Measurements from ENCODE around the gene ASPHD1. TPM values are rescaled to one million over a fixed set of nuclear protein-coding genes. Genes with fewer than 3 reads are reported as not detected.

Gene ASPHD1
- total RNA-seq, 1 experiment from 2014 or later = 2.0 TPM

DNA sequence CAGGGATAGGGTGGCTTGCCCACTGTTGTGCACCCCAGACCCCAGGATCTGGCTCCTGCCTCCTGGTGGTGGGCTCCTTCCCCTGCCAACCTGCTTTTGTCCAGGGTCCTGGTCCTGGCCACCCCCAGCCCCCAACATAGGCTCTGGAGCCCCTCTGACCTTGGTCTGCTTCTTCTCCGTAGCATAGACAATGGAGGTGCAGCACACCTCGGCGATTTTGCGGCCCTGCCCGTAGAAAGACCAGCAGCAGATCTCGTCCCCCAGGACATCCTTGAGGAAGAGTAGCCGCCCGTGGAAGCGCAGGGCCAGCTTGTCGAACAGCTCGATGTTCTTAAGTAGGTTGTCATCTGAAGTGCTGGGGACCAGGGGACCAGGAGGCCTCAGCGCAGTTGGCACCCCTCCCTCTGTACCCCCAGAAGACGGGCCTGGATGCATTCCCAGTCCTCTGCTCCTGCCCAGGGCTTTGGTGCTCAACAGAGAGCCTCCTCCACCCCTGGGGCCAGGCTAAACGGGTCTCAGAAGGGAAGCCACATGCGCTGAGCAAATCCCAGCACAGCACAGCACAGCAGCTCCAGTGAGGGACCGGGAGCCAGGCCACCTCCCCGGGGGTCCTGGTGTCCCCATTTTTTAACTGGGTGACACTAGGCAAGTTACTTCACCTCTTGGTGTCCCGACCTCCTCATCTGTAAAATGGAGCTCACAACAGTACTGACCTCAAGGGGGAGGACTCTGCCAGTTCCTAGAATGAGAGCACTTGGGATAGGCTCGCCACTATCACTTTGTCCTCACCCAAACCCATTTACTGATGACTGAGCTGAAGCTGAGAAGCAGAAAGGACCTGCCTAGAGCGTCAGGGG is 10.8 kb downstream of the ASPHD1 start:
- Histone ChIP-seq H3K36me3 (ENCODE audit: low read depth, low read length) (no peaks in the 10 kb centered on the region), H3K27me3 (ENCODE audit: low read length) (no peaks in the 10 kb centered on the region), H3K4me3 (ENCODE audit: low read length) (no peak overlapping the region), H3K27ac (ENCODE audit: low read length) (no peak overlapping the region), H3K4me2 (ENCODE audit: low read length) (no peak overlapping the region), H3K9me2 (replicated peaks; ENCODE audit: low read length) (no peaks in the 10 kb centered on the region), H3K9ac (ENCODE audit: low read length) (no peak overlapping the region), H3K4me1 (ENCODE audit: insufficient read depth, low read length) (0 out of 2 replicates have a peak, but pooled peaks cover 5% of the 10 kb centered on the region), H3K79me2 (ENCODE audit: low read length) (no peaks in the 10 kb centered on the region), H3F3A (ENCODE audit: low read length, unreplicated experiment) (no peaks in the 10 kb centered on the region), H4K20me1 (ENCODE audit: low read length) (no peaks in the 10 kb centered on the region), H3K9me3 (ENCODE audit: low read length) (no peaks in the 10 kb centered on the region), H2AFZ (ENCODE audit: low read length) (no peak overlapping the region)
- intact Hi-C loops (cut with micrococcal nuclease) = no loop called here
- DNase-seq = no peak
- TF ChIP-seq EZH2 (IDR thresholded peaks at IDR 0.05; ENCODE audit: low read length, unreplicated experiment) (no peak), EZH2phosphoT487 (IDR thresholded peaks at IDR 0.05; ENCODE audit: borderline replicate concordance, low read length) (no peak)
- TF ChIP-seq, protein P1, sequence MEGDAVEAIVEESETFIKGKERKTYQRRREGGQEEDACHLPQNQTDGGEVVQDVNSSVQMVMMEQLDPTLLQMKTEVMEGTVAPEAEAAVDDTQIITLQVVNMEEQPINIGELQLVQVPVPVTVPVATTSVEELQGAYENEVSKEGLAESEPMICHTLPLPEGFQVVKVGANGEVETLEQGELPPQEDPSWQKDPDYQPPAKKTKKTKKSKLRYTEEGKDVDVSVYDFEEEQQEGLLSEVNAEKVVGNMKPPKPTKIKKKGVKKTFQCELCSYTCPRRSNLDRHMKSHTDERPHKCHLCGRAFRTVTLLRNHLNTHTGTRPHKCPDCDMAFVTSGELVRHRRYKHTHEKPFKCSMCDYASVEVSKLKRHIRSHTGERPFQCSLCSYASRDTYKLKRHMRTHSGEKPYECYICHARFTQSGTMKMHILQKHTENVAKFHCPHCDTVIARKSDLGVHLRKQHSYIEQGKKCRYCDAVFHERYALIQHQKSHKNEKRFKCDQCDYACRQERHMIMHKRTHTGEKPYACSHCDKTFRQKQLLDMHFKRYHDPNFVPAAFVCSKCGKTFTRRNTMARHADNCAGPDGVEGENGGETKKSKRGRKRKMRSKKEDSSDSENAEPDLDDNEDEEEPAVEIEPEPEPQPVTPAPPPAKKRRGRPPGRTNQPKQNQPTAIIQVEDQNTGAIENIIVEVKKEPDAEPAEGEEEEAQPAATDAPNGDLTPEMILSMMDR (conservative IDR thresholded peaks at IDR 0.05; ENCODE audit: low read depth, low read length) = no peak
- CTCF ChIA-PET = no interaction called here
- no peak for ATAC-seq
- POLR2A ChIA-PET (ENCODE audit: unreplicated experiment) = no interaction called here
- no TSS peak for BruUV-seq (replicated peaks)

DNA sequence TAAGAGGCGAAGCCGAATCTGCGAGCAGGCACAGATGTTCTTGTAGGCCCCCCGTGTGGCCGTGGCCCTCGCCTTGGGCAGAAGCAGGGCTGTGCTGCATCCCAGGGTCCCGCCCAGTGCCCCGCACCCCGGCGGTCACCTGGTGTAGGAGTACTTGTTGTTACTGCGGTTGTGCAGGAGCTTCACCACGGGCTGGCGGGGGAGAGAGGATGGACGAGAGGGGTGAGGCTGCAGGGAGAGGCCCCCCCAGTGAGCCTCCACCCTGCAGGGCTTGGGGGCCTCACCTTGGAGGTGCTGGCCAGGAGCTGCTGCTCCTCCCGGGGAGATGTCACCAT is 11.4 kb downstream of the ASPHD1 start:
- no peak for TF ChIP-seq EZH2phosphoT487 (IDR thresholded peaks at IDR 0.05; ENCODE audit: borderline replicate concordance, low read length)
- TF ChIP-seq EZH2 (IDR thresholded peaks at IDR 0.05; ENCODE audit: low read length, unreplicated experiment) = no peak
- TF ChIP-seq, protein P1 (conservative IDR thresholded peaks at IDR 0.05; ENCODE audit: low read depth, low read length) = no peak
- H4K20me1 ChIP-seq (ENCODE audit: low read length) = no peaks in the 10 kb centered on the region
- H3K27ac ChIP-seq (ENCODE audit: low read length) = no peak overlapping the region
- ATAC-seq (no peak), DNase-seq (no peak)
- ChIA-PET CTCF (no interaction called here), POLR2A (ENCODE audit: unreplicated experiment) (no interaction called here)
- no peak overlapping the region for H3K4me2 ChIP-seq (ENCODE audit: low read length)
- H3K9me2 ChIP-seq (replicated peaks; ENCODE audit: low read length) = no peaks in the 10 kb centered on the region
- H3K4me1 ChIP-seq (ENCODE audit: insufficient read depth, low read length) = 0 out of 2 replicates have a peak, but pooled peaks cover 5% of the 10 kb centered on the region
- H2AFZ ChIP-seq (ENCODE audit: low read length) = no peak overlapping the region
- no peak overlapping the region for H3K4me3 ChIP-seq (ENCODE audit: low read length)
- BruUV-seq (replicated peaks) = no TSS peak
- no peaks in the 10 kb centered on the region for H3K27me3 ChIP-seq (ENCODE audit: low read length)
- H3F3A ChIP-seq (ENCODE audit: low read length, unreplicated experiment) = no peaks in the 10 kb centered on the region
- no peaks in the 10 kb centered on the region for H3K36me3 ChIP-seq (ENCODE audit: low read depth, low read length)
- no peaks in the 10 kb centered on the region for H3K9me3 ChIP-seq (ENCODE audit: low read length)
- no peak overlapping the region for H3K9ac ChIP-seq (ENCODE audit: low read length)
- intact Hi-C loops (cut with micrococcal nuclease) = no loop called here
- H3K79me2 ChIP-seq (ENCODE audit: low read length) = no peaks in the 10 kb centered on the region

DNA sequence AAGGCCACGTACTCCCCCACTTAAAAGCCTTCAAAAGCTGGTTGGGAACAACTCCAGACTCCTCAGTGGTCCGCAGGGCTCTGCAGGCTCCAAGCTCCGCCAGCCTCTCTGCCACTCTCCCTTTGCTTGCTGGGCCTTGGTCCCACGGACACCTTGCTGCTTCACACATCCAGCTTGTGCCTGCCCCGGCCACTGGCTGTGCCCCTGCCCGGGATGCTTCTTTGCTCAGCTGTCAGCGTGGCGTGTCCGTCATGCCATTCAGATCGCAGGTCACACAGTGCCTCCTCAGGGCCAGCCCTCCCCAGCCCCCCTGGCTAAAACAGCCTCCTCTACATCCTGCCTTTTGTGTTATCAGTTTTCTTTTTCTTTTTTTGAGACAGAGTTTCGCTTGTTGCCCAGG is 11.8 kb downstream of the ASPHD1 start:
- POLR2A ChIA-PET (ENCODE audit: unreplicated experiment) = no interaction called here
- CTCF ChIA-PET = no interaction called here
- H3K36me3 ChIP-seq (ENCODE audit: low read depth, low read length) = no peaks in the 10 kb centered on the region
- 0 out of 2 replicates have a peak, but pooled peaks cover 5% of the 10 kb centered on the region for H3K4me1 ChIP-seq (ENCODE audit: insufficient read depth, low read length)
- no peak overlapping the region for H3K27ac ChIP-seq (ENCODE audit: low read length)
- no peaks in the 10 kb centered on the region for H3K27me3 ChIP-seq (ENCODE audit: low read length)
- H3K79me2 ChIP-seq (ENCODE audit: low read length) = no peaks in the 10 kb centered on the region
- no peak for TF ChIP-seq EZH2 (IDR thresholded peaks at IDR 0.05; ENCODE audit: low read length, unreplicated experiment)
- TF ChIP-seq, protein P1 (conservative IDR thresholded peaks at IDR 0.05; ENCODE audit: low read depth, low read length) = no peak
- no peak for TF ChIP-seq EZH2phosphoT487 (IDR thresholded peaks at IDR 0.05; ENCODE audit: borderline replicate concordance, low read length)
- H3K9me2 ChIP-seq (replicated peaks; ENCODE audit: low read length) = no peaks in the 10 kb centered on the region
- no peak overlapping the region for H3K4me3 ChIP-seq (ENCODE audit: low read length)
- no peak overlapping the region for H3K4me2 ChIP-seq (ENCODE audit: low read length)
- DNase-seq = no peak
- no peaks in the 10 kb centered on the region for H3F3A ChIP-seq (ENCODE audit: low read length, unreplicated experiment)
- no peak overlapping the region for H3K9ac ChIP-seq (ENCODE audit: low read length)
- no peaks in the 10 kb centered on the region for H4K20me1 ChIP-seq (ENCODE audit: low read length)
- intact Hi-C loops (cut with micrococcal nuclease) = no loop called here
- no peak overlapping the region for H2AFZ ChIP-seq (ENCODE audit: low read length)
- ATAC-seq = no peak
- no peaks in the 10 kb centered on the region for H3K9me3 ChIP-seq (ENCODE audit: low read length)
- no TSS peak for BruUV-seq (replicated peaks)
